OCI-LY1 (cell line): Measurements from ENCODE around the gene LTBP4.

Experiments
- H2AFZ ChIP-seq: fragments of 200-600 bp; sonication (generic), shearing (Covaris generic); 2 replicates; pipeline ENCODE4 v1.6.0; 2014; ENCODE audit warnings: antibody characterized with exemption, mild to moderate bottlenecking, low read length
- H3F3A ChIP-seq: fragments of 200-600 bp; sonication (generic), shearing (Covaris generic); 2 replicates; pipeline ENCODE4 v1.6.0; 2014; ENCODE audit warnings: mild to moderate bottlenecking, antibody characterized with exemption, low read length, moderate library complexity; ENCODE audit not compliant: insufficient read depth
- H3K27ac ChIP-seq: fragments of 200-600 bp; sonication (generic); 2 replicates; pipeline ENCODE4 v1.5.1; 2014; ENCODE audit warnings: low read length, mixed run types, mild to moderate bottlenecking, low read depth; ENCODE audit not compliant: poor library complexity, severe bottlenecking
- H3K27me3 ChIP-seq: fragments of 200-600 bp; sonication (generic); 2 replicates; pipeline ENCODE4 v1.6.0; 2014; ENCODE audit warnings: antibody characterized with exemption, mild to moderate bottlenecking, low read length, moderate library complexity; ENCODE audit not compliant: insufficient read depth
- H3K36me3 ChIP-seq: fragments of 200-600 bp; sonication (generic); 2 replicates; pipeline ENCODE4 v1.6.1; 2014; ENCODE audit warnings: mild to moderate bottlenecking, antibody characterized with exemption, low read length, moderate library complexity, mixed read lengths; ENCODE audit not compliant: insufficient read depth
- H3K4me1 ChIP-seq: fragments of 200-600 bp; sonication (generic); 2 replicates; pipeline ENCODE4 v1.5.1; 2014; ENCODE audit warnings: mild to moderate bottlenecking, low read length, moderate library complexity; ENCODE audit not compliant: insufficient read depth, severe bottlenecking
- H3K4me2 ChIP-seq: fragments of 200-600 bp; sonication (generic), shearing (Covaris generic); 2 replicates; pipeline ENCODE4 v1.6.1; 2014; ENCODE audit warnings: low read length
- H3K4me3 ChIP-seq: fragments of 200-600 bp; sonication (generic); 2 replicates; pipeline ENCODE4 v1.5.1; 2014; ENCODE audit warnings: low read length, low read depth, mild to moderate bottlenecking, mixed read lengths; ENCODE audit not compliant: poor library complexity, severe bottlenecking
- H3K79me2 ChIP-seq: fragments of 200-600 bp; shearing (Covaris generic); 2 replicates; pipeline ENCODE4 v1.6.1; 2016; ENCODE audit warnings: mixed run types, low read length, mixed read lengths; ENCODE audit not compliant: insufficient read depth
- H3K9ac ChIP-seq: fragments of 200-600 bp; sonication (generic), shearing (Covaris generic); 2 replicates; pipeline ENCODE4 v1.6.1; 2014; ENCODE audit warnings: mild to moderate bottlenecking, low read length, mixed read lengths
- H3K9me2 ChIP-seq: fragments of 200-600 bp; sonication (generic), shearing (Covaris generic); 2 replicates; pipeline ENCODE4 v1.6.1; 2014; ENCODE audit warnings: low read depth, mild to moderate bottlenecking, low read length, mixed read lengths
- H3K9me3 ChIP-seq: fragments of 200-600 bp; shearing (Covaris generic); 2 replicates; pipeline ENCODE4 v1.6.1; 2014; ENCODE audit warnings: low read length, mixed read lengths
- H4K20me1 ChIP-seq: fragments of 200-600 bp; sonication (generic), shearing (Covaris generic); 2 replicates; pipeline ENCODE4 v1.6.0; 2016; ENCODE audit warnings: mild to moderate bottlenecking, low read length; ENCODE audit not compliant: insufficient read depth
- CTCF ChIP-seq: fragments of 200-600 bp; sonication (generic), shearing (Covaris generic); IDR thresholded peaks from 2 replicates; pipeline ENCODE4 v1.5.1; 2017; ENCODE audit warnings: mild to moderate bottlenecking, antibody characterized with exemption, low read length, moderate library complexity, mixed read lengths
- EZH2 ChIP-seq: fragments of 200-600 bp; sonication (generic), shearing (Covaris generic); IDR thresholded peaks from 2 replicates; pipeline ENCODE4 v1.8.0; 2017; ENCODE audit warnings: borderline replicate concordance, mixed run types, mild to moderate bottlenecking, antibody characterized with exemption, low read length, moderate library complexity, mixed read lengths

LTBP4 gene

DNA sequence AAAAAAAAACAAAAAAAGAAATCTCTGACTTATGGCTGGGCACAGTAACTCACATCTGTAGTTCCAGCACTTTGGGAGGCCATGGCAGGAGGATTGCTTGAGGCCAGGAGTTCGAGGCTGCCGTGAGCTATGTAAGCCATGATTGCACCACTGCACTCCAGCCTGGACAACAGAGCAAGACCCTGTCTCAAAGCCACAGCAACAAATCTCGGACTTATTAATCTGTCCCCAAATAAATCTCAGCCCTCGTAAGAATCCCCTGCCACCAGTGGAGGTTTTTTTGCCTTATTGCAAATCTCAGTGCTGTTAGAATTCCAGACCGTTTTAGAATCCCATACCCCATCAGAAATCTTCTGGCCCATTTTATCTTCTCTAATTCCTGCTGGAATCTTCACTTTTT, 19.6 kb upstream of the LTBP4 start:
- Histone ChIP-seq H4K20me1 (no peaks in the 10 kb centered on the region), H3K9me2 (no peaks in the 10 kb centered on the region), H3K79me2 (no peaks in the 10 kb centered on the region), H3K9me3 (no peaks in the 10 kb centered on the region), H3K4me1 (peaks cover 13% of the 10 kb centered on the region), H2AFZ (no peak overlapping the region), H3K36me3 (peaks cover 57% of the 10 kb centered on the region), H3K4me3 (no peak overlapping the region), H3K4me2 (no peak overlapping the region), H3K27me3 (no peaks in the 10 kb centered on the region), H3K9ac (no peak overlapping the region), H3K27ac (no peak overlapping the region), H3F3A (no peaks in the 10 kb centered on the region)
- TF ChIP-seq CTCF (no peak), EZH2 (no peak)

DNA sequence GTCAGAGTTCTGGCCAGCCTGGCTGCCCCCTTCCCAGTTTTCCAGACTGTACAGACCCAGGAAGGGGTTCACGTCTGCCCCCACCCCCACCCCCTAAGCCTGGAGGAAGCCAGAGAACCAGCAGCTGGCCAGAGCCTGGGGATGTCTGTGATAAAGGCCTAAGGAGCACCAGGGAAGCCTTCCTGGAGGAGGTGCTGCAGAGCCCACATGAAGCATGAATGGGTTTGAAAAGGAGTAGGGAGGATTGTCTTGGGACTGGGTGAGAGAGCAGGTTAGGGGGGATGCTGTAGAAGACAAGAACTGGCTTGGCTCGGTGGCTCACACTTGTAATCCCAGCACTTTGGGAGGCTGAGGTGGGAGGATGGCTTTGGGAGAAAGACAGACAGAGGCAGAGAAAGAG, 18.7 kb upstream of the LTBP4 start:
- no peak overlapping the region for H3K9ac ChIP-seq
- H2AFZ ChIP-seq = no peak overlapping the region
- peaks cover 63% of the 10 kb centered on the region for H3K36me3 ChIP-seq
- H3F3A ChIP-seq = no peaks in the 10 kb centered on the region
- TF ChIP-seq EZH2 (no peak), CTCF (no peak)
- H3K79me2 ChIP-seq = no peaks in the 10 kb centered on the region
- H3K4me2 ChIP-seq = no peak overlapping the region
- no peaks in the 10 kb centered on the region for H3K27me3 ChIP-seq
- peaks cover 11% of the 10 kb centered on the region for H3K4me1 ChIP-seq
- H4K20me1 ChIP-seq = no peaks in the 10 kb centered on the region
- H3K4me3 ChIP-seq = no peak overlapping the region
- no peak overlapping the region for H3K27ac ChIP-seq
- H3K9me2 ChIP-seq = no peaks in the 10 kb centered on the region
- no peaks in the 10 kb centered on the region for H3K9me3 ChIP-seq

GRCh38 chr19:40583283-40583682, 17.9 kb upstream of the LTBP4 start:
- TF ChIP-seq CTCF (no peak), EZH2 (no peak)
- no peaks in the 10 kb centered on the region for H4K20me1 ChIP-seq
- no peaks in the 10 kb centered on the region for H3K27me3 ChIP-seq
- H3K9me3 ChIP-seq = no peaks in the 10 kb centered on the region
- no peaks in the 10 kb centered on the region for H3K79me2 ChIP-seq
- no peak overlapping the region for H2AFZ ChIP-seq
- H3K4me2 ChIP-seq = no peak overlapping the region
- H3K36me3 ChIP-seq = peaks cover 66% of the 10 kb centered on the region
- no peak overlapping the region for H3K27ac ChIP-seq
- no peak overlapping the region for H3K9ac ChIP-seq
- H3F3A ChIP-seq = no peaks in the 10 kb centered on the region
- no peaks in the 10 kb centered on the region for H3K9me2 ChIP-seq
- no peak overlapping the region for H3K4me3 ChIP-seq
- H3K4me1 ChIP-seq = peaks cover 2% of the 10 kb centered on the region
